ENCODE results near the gene ACOT11.

- TF ChIP-seq CTCF (IDR thresholded peaks at IDR 0.05), result no peak
- TF ChIP-seq EZH2 (IDR thresholded peaks at IDR 0.05), result no peak
Measured at GRCh38 chr1:54584575-54584974, 36.5 kb downstream of the ACOT11 start.

Data from neural progenitor cell (in vitro differentiated cells).